HG03520 (cell line): Measurements from ENCODE around the gene RFX4.
A peak's percentile ranks its signal among the peaks of the same experiment; 100 is the strongest.
"Not testable (repeated sequence)": the region's sequence is repeated elsewhere in the genome, so short reads cannot be mapped to it uniquely, and the experiment has no call there.

Source experiments
- ATAC-seq: cut with Tn5 transposase; IDR thresholded peaks from one replicate; pipeline ENCODE4 v1.9.1; 2021; ENCODE audit warnings: mild to moderate bottlenecking, moderate library complexity; ENCODE audit not compliant: unreplicated experiment

Gene RFX4

GRCh38 chr12:106724116-106724515, 141.3 kb downstream of the RFX4 start:
- no peak for ATAC-seq

GRCh38 chr12:106724934-106725333, 142.1 kb downstream of the RFX4 start:
- no peak for ATAC-seq

- not testable (repeated sequence) for ATAC-seq
Observed at GRCh38 chr12:106726603-106727202, 143.9 kb downstream of the RFX4 start.

- no peak for ATAC-seq
Observed at GRCh38 chr12:106729611-106730010, 146.8 kb downstream of the RFX4 start.

GRCh38 chr12:106732890-106733289, 150.1 kb downstream of the RFX4 start:
- ATAC-seq = no peak

GRCh38 chr12:106733660-106734059, 150.9 kb downstream of the RFX4 start:
- ATAC-seq = no peak

- no peak for ATAC-seq
Observed at GRCh38 chr12:106736051-106736957, 153.5 kb downstream of the RFX4 start.

GRCh38 chr12:106739318-106739717, 156.5 kb downstream of the RFX4 start:
- no peak for ATAC-seq

GRCh38 chr12:106739815-106740530, 157.2 kb downstream of the RFX4 start:
- no peak for ATAC-seq

GRCh38 chr12:106740818-106741217, 158.0 kb downstream of the RFX4 start:
- ATAC-seq = no peak

GRCh38 chr12:106741247-106741646, 158.4 kb downstream of the RFX4 start:
- ATAC-seq = no peak

GRCh38 chr12:106743270-106743988, 160.6 kb downstream of the RFX4 start:
- no peak for ATAC-seq

- ATAC-seq = no peak
Observed at GRCh38 chr12:106744600-106744999, 161.8 kb downstream of the RFX4 start.

- no peak for ATAC-seq
Observed at GRCh38 chr12:106745181-106745745, 162.5 kb downstream of the RFX4 start.

GRCh38 chr12:106747973-106748436, 165.2 kb downstream of the RFX4 start:
- no peak for ATAC-seq

- ATAC-seq = no peak
Observed at GRCh38 chr12:106750524-106750923, 167.7 kb downstream of the RFX4 start.

GRCh38 chr12:106753526-106753925, 170.7 kb downstream of the RFX4 start:
- peak; percentile 99 for ATAC-seq

GRCh38 chr12:106754331-106754730, 171.5 kb downstream of the RFX4 start:
- ATAC-seq = no peak

GRCh38 chr12:106757623-106758348, 175.0 kb downstream of the RFX4 start:
- ATAC-seq = no peak
